Measurements from ENCODE around the gene CDX2.

DNA sequence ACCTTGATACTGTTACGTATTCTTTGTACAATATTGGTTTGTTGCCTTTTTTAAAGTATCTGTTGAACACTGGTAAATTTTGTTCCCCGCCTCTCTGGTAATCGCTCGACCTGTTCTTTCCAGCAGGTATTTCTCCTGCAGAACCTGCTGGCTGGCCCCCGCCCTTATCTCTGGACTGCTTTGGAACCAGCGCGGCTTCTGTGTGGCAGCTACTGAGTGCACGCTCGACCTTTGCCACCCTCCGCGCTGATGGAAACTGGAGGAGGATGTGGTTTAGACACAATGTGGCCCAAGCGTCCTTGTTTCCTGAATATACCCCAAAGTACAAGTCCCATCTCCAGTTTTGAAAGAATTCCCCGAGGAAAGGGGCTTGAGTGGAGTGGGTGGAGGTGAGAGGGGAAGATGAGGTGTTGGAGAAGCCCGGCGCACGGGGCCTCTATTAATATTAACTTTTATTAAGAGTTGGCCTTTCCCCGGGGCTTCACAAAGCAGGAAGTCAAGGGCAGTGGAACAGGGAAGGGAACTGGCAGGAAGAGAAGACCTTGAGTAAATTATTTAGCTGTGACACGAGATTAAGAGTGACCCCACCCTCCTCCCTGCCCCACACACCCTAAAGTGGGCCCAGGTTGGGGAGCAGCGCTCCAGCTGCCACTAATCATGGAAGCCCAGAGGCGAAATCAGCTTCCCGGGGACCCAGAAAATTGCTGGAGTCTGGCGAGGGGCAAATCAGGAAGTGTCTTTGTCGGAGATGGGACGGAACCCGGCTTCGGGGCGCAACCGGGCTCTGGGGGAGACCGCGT, 16.0 kb downstream of the CDX2 start:
- TF ChIP-seq, protein P1, sequence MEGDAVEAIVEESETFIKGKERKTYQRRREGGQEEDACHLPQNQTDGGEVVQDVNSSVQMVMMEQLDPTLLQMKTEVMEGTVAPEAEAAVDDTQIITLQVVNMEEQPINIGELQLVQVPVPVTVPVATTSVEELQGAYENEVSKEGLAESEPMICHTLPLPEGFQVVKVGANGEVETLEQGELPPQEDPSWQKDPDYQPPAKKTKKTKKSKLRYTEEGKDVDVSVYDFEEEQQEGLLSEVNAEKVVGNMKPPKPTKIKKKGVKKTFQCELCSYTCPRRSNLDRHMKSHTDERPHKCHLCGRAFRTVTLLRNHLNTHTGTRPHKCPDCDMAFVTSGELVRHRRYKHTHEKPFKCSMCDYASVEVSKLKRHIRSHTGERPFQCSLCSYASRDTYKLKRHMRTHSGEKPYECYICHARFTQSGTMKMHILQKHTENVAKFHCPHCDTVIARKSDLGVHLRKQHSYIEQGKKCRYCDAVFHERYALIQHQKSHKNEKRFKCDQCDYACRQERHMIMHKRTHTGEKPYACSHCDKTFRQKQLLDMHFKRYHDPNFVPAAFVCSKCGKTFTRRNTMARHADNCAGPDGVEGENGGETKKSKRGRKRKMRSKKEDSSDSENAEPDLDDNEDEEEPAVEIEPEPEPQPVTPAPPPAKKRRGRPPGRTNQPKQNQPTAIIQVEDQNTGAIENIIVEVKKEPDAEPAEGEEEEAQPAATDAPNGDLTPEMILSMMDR (IDR thresholded peaks at IDR 0.05; ENCODE audit: low read depth, low read length, missing input control) = no peak
- TF ChIP-seq, protein P2, sequence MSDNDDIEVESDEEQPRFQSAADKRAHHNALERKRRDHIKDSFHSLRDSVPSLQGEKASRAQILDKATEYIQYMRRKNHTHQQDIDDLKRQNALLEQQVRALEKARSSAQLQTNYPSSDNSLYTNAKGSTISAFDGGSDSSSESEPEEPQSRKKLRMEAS (IDR thresholded peaks at IDR 0.05) = peak; percentile 26
- TF ChIP-seq RAD21 (IDR thresholded peaks at IDR 0.05) (peak; percentile 16 to 46), GABPA (IDR thresholded peaks at IDR 0.05 in 1 of 2, conservative IDR thresholded peaks at IDR 0.05 in 1 of 2) (no peak), SP1 (IDR thresholded peaks at IDR 0.05) (peak; percentile 85), JUND (IDR thresholded peaks at IDR 0.05) (no peak), YY1 (IDR thresholded peaks at IDR 0.05) (peak; percentile 60), EGR1 (IDR thresholded peaks at IDR 0.05; ENCODE audit: low read depth in 2 of 2) (peak; percentile 26 to 36)
- TF ChIP-seq, protein P3, sequence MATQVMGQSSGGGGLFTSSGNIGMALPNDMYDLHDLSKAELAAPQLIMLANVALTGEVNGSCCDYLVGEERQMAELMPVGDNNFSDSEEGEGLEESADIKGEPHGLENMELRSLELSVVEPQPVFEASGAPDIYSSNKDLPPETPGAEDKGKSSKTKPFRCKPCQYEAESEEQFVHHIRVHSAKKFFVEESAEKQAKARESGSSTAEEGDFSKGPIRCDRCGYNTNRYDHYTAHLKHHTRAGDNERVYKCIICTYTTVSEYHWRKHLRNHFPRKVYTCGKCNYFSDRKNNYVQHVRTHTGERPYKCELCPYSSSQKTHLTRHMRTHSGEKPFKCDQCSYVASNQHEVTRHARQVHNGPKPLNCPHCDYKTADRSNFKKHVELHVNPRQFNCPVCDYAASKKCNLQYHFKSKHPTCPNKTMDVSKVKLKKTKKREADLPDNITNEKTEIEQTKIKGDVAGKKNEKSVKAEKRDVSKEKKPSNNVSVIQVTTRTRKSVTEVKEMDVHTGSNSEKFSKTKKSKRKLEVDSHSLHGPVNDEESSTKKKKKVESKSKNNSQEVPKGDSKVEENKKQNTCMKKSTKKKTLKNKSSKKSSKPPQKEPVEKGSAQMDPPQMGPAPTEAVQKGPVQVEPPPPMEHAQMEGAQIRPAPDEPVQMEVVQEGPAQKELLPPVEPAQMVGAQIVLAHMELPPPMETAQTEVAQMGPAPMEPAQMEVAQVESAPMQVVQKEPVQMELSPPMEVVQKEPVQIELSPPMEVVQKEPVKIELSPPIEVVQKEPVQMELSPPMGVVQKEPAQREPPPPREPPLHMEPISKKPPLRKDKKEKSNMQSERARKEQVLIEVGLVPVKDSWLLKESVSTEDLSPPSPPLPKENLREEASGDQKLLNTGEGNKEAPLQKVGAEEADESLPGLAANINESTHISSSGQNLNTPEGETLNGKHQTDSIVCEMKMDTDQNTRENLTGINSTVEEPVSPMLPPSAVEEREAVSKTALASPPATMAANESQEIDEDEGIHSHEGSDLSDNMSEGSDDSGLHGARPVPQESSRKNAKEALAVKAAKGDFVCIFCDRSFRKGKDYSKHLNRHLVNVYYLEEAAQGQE (IDR thresholded peaks at IDR 0.05) = no peak
